GM19023 (cell line): ENCODE data around the gene SIRPB2.
"Not testable (repeated sequence)": the region's sequence is repeated elsewhere in the genome, so short reads cannot be mapped to it uniquely, and the experiment has no call there.

Source experiments
- ATAC-seq: cut with Tn5 transposase; IDR thresholded peaks from one replicate; pipeline ENCODE4 v1.9.1; 2021; ENCODE audit warnings: mild to moderate bottlenecking, moderate library complexity; ENCODE audit not compliant: unreplicated experiment

The SIRPB2 gene

DNA sequence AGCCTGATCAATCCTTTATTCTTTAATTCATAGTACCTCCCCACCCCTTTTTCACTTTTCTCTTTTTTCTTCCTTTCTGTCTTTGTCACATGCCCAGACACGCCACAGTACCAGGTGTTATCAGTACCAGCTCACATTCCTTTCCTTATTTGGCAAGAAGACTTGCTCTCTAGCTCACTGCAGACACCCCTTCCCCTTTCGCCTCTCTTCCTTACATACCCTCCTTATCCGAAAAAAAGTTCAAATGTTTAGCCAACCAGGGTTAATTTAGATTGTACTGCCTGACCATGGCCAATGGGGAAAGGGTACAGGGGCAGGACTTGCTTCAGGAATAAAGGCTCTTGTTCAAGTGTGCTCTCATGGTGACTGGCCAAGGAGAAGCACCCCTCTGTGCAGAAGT, 9.3 kb upstream of the SIRPB2 start:
- no peak for ATAC-seq

DNA sequence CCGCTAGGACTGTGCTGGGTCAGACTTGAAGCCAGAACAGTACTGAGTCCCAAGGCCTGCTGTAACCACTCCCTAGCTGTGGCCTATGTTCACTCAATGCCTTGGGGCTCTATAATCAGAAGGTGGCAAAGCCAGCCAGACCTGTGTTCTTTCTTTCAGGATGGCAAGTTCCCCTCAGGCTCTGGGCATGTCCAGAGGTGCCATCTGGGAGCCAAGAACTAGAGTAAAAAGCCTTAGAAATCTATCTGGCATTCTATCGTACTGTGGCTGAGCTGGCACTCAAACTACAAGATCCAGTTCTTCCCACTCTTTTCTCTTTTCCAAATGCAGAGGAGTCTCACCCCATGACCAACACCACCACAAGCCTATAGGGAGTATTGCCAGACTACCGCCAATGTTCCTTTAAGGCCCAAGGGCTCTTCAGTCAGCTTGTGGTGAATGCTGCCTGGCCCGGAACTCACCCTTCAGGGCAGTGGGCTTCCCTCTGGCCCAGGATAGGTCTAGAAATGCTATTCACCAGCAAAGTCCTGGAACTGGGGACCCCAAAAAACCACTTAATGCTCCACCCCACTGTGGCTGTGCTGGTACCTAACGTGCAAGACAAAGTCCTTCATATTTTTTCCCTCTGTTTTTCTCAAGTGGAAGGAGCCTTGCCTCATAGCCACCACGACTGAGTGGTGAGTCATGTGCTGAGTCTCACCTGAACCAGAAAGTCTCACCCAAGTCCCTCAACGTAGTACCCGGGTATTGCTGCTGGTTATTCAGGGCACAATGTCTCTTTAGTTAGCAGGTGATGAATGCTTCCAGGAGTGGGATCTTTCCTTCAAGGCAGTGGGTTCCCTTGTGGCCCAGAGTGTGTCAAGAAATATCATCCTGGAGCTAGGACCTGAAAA, 8.6 kb upstream of the SIRPB2 start:
- ATAC-seq = no peak

DNA sequence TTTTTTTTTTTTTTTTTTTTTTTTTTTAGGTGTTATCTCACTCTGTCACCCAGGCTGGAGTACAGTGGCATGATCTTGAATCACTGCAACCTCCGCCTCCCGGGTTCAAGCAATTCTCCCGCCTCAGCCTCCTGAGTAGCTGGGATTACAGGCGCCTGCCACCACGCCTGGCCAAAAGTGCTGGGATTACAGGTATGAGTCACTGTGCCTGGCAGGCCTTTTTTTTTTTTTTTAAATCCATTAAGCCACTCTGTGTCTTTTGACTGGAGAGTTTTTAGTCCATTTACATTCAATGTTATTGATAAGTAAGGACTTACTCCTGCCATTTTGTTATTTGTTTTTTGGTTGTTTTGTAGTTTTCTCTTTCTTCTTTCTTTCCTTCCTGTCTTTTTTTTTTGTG, 6.2 kb upstream of the SIRPB2 start:
- not testable (repeated sequence) for ATAC-seq

DNA sequence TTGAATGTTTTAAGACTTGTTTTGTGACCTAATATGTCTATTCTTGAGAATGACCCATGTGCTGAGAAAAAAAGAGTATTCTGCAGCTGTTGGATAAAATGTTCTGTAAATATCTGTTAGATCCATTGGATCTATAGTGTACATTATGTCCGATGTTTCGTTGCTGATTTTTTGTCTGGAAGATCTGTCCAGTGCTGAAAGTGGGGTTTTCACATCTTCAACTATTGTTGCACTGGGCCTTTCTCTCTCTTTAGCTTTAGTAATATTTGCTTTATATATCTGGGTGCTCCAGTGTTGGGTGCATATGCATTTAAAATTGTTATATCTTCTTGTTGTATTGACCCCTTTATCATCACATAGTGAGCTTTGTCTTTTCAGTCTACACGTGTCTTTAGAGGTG, 5.7 kb upstream of the SIRPB2 start:
- ATAC-seq = no peak

DNA sequence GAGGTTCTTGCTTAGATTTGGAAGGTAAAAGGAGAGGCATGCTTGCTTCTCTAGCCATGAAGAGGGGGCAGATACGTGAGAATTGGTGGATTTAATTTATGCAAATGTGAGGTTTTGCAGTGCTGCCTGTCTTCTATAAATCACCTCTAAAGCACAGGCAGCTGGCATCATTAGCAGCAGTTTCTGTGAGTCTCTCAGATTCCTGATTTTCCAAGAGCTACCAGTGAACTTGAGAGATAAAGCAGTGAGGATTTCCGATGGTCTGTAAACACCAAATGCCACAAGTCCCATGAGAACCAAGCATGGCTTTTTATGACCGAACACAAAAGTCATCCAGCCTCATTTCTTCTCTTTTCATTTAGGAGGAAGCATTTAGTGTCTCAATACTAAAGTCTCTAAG, 3.2 kb upstream of the SIRPB2 start:
- ATAC-seq = no peak

DNA sequence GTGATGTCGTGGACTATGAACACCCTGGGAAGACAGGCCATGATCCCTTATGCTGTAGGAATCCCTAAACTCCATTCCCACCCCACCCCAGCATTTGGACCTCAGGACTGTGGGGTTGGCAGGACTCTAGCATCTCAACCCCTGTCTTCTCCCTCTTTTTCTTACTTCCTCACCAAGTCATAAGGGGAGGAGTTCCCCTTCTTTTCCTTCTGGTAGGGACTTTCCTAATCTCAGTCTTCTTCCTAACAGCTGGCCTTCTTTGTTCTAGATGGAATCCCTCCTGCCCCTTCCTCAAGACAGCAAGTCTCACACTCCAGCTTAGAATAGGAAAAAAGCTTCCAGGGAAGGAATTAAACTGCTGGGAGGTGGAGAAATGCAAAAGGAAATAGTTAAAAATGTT, 2.3 kb upstream of the SIRPB2 start:
- no peak for ATAC-seq

DNA sequence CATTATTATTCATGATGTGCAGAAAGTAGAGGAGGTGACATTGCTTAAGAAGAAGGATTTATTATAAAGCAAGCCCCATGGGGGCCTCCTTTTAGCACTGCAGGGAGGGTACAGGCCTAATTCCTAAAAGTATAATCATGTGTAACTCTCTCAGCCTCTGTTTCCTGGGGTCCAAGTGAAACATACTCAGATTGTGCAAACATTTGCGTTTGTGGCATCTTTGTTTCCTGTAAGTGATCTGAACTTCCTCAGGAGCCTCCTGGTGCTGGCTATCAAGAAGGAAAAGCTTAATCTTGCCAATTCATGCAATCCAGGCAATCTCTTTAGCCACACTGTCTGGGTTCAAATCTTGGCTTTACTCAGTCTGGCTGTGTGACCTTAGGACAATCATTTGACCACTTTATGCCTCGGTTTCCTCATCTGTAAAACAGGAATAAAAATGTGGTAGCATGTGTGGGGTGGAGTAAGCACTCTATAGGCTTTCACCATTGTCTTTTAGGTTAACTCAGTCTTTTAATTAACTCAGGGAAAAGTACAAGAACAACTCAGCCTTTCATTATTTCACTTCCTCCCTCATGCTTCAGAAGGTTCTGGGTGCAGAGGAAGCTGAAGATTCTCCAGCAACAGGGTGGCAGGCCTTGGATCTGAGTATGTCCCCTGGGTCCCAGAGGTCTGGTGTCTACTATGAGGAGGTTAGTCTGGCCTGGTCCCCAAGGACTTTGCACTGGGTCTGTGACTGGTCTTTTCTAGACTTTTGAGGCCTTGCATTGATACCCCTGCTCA, 831 bp upstream of the SIRPB2 start:
- no peak for ATAC-seq

DNA sequence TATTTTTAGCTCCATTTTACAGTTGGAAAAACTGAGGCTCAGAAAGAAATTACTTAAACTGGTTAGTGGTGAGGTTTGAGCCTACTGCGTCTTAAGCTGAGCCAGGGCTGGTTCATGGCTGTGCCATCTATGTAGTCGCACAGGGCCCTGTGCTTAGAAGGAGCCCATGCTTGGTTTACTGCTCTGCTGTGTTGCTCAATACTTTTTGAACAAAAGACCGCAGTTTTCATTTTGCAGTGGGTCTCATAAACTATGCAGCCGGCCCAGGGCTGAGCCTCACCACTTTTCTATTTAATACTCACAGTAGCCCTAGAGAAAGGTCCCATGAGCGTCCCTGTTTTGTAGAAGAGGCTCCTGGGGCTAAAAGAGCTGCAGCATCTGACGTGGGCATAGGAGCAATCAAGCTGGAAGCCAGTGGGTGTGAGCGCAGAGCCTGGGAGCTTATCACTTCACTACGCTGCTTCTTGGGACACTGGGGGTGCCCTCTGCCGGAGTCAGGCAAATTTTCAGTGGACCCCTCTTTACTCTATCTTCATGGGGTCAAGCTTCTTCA, 501 bp downstream of the SIRPB2 start:
- no peak for ATAC-seq

DNA sequence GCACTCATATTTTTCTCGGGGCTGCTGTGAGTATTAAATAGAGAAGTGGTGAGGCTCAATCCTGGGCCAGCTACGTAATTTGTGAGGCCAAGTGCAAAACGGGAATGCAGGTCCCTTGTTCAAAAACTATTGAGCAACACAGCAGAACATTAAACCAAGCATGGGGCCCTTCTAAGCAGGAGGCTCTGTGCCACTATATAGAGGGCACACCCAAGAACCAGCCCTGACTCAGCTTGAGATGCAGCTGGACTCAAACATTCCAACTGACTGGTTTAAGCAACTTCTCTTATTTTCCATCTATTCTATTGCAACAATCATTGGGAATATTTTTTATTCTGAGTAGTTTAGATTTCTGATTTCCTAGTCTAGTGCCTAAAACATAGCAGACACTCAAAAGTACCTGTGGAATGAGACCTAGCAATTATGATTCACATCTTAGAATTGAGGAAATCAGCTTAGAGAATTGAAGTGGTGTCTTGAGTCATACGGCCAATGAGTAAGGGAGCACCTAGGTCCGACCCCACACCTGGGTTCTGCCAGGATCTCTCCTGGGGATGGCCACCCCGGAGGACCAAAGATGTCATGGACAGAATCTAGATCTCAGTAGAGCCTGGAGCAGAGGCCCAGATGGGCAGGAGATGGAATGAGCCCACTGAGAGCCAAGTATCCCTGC, 1.3 kb downstream of the SIRPB2 start:
- ATAC-seq = no peak

DNA sequence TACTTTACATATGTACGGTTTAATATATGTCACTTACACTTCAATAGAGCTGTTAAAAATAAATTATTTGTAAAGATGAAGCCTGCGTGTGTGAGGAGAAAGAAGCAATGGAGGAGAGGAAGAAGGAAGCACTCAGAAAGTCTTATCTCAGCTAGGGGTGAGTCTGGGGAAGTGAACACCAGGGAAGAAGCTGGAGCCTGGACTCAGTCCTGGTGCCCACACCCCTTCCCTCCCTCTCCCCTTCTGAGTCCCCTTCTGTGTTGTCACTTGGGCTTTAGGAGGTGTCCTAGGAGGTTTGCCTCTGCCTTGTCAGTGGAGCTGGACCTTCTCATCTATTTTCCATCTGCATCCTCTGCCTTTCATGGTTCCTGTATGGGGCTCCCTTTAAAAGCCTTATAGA, 1.9 kb downstream of the SIRPB2 start:
- ATAC-seq = no peak

DNA sequence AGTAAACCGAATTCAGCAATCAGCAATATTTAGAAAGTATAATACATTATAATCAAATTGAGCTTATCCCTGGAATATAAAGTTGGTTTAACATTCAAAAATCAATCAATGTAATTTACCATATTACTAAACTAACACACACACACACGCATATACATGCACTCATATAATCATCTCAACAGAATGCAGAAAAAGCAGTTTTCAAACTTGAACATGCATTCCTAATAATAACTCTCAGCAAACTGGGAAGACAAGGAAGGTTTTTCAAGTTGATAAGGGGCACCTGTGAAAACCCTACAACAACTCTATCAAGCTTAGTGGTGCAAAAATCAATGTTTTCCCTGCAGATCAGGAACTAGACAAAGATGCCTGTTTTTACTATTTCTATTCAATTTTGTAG, 4.7 kb downstream of the SIRPB2 start:
- ATAC-seq = no peak

DNA sequence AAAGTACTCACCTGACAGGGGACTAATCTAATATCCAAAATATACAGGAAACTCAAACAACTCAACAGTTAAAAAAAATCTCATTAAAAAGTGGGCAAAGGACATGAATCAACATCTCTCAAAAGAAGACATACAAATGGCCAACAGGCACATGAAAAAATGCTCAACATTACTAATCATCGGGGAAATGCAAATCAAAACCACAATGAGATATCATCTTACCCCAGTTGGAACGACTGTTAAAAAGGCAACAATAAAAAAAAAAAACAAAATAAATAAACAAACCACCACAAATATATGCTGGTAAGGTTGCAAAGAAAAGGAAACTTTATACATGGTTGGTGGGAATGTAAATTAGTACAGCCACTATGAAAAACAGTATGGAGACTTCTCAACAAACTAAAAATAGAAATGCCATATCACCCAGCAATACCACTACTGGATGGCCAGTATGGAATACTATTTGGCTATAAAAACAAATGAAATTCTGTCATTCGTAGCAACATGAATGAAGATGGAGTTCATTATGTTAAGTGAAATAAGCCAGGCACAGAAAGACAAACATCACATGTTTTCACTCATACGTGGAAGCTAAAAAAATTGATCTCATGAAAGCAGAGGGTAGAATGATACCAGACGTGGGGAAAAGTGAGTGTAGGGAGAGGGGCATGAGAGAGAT, 6.6 kb downstream of the SIRPB2 start:
- no peak for ATAC-seq

DNA sequence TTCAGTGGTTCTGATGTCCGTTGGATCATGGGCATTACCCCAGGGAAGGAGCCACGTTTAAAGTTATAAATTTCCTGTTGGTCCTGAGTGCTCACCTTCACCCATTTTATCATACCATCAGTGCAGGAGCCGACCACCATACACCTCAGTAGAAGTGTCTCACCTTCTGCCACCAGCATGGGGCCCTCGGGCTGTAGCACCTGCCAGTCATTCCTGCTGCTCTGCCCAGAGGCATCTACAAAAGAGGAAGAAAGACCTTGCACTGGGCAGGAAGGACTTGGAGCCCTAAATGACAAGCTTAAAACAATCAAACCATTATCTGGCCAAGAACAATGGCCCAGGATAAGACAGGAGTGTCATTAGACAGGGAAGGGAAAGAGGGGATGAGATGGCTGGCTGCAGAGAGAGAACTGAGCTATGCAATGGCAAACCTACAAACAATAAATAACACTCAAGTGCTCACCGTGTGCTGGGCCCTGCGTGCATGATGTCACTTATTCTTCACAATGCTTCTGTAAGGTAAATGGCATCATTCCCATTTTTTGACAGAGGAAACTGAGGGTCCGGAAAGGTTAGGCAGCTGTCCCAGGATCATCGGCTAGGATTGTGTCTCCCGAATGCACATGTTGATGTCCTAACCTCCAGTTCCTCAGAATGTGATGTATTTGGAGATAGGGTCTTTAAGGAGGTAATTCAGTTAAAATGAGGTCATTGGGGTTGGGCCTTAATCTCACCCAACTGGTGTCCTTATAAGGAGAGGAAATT, 11.2 kb downstream of the SIRPB2 start:
- ATAC-seq = no peak

DNA sequence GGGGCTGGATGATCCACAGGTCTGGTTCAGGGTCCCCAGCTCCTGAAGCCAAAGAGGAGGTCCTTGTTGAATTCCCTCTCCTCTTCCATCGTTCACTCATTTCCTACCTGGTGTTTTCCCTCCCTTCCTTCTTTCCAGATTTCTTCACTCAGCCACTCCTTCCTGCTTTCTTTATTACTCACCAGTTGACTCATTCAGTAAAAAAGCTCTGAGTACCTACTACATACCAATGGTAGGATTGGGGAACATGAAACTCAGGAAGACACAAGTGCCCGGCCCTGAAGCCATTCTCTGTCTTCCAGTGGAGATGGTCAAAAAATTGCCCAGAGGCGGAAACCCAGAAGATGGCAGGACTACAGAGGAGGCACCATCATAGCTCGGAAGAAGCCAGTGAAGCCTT, 12.7 kb downstream of the SIRPB2 start:
- ATAC-seq = no peak

DNA sequence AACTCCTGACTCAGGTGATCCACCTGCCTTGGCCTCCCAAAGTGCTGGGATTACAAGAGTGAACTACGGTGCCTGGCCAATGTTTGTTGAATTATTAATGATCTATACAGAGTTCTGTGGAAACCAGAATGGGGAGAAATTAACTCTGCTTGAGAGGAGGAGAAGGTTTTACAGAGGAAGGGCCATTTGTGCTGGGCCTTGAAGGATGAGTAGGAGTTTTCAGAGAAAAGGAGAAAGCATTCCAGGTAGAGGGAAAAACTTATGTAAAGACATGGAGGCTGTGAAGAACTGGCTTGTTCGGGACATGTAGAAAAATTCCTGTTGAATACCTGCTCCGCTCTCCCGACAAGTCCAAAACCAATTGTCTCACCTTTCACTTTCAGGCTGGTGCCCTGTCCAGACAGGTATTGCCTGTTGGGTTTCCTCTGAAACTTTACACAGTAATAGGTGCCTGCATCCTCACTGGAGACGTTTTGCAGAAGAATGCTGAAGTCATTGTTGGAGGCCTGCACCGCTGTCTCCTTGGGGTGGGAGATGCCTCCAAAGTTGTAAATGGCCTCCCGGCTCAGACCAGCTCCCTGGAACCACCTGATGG, 13.2 kb downstream of the SIRPB2 start:
- ATAC-seq = no peak

DNA sequence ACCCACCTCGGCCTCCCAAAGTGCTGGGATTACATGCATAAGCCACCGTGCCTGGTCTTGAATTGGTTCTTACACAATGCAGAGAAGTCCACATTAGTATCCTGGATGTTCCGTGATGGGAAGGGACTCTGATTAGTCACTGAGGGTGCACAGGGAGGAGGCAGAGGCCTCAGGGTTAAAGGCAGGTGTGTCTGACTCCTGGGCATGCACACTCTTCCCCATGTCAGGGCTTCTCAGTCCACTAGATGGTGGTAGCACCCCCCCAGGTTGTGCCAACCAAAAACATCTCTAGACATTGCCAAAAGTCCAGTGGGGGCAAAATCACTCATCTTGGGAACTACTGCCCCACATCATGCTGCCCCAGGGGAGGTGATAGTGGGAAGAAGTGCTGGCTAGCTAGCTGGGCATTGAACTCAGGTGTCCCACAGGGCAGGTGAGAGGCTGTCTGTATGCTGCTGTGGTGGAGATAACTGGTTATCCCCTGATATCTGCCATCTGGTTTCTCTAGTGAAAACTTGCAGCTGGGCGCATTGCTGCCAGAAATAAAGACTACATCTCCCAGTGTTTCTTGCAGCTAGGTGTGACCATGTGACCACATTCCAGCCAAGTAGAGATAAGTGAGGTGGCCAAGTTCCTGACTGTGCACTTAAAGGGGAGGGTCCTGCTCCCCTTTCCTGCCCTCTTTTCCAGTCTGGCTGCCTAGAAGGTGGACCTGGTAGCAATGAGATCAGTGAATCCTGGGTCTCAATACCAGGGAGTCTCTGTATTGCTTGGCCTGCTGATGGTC, 16.2 kb downstream of the SIRPB2 start:
- no peak for ATAC-seq

DNA sequence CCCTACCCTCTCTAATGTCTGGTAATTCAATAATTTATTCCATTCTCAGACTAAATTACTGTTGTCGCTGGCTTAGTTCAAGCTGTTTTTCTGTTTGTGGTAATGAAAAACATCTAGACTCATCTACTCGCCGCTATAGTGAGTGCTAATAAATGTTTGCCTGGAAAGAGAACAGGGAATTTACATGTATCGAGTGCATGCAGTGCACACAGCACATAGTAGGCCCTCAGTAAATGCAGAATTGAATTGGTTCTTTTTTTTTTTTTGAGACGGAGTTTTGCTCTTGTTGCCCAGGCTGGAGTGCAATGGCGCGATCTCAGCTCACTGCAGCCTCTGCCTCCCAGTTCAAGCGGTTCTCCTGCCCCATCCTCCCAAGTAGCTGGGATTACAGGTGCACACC, 16.9 kb downstream of the SIRPB2 start:
- ATAC-seq = no peak

DNA sequence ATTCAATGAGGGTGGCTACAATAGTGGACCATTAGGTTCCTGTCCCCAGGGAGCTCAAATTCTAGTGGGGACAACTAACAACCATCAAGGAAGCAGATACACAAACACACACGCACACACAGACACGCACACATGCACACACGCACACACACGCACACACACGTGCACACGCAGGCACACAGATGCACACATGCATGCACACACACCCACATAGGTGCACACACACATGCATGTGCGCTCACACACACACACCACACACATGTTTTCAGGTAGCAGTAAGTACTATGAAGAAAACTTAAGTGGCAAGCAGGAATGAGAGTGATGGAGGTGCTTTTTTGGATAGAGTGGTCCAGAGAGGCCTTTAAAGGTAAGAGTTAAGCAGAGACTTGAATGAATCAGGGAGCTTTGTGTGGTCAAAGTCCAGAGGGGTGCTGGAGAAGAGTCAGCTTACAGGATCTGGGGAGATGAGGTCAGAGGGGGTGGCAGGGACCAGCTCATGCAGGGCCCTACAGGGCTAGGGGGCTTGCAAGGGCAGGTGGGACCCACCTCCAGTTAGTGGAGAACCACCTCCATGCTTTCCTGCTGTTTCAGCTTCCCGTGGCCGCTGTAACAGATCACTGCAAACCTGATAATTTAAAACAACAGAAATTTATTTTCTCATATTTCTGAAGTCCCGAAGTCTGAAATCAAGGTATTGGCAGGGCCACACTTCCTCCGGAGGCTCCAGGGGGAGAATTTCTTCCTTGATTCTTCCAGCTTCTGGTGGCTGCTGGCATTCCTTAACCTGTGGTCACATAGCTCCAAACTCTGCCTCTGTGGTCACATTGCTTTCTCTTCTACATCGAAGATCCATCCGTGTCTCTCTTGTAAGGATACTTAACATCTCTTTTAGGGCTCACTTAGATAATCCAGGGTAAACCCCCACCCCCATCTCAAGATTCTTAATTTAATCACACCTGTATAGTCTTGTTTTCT, 17.7 kb downstream of the SIRPB2 start:
- no peak for ATAC-seq
